ENCODE data around the gene SDE2. TPM values are rescaled to one million over a fixed set of nuclear protein-coding genes. Genes with fewer than 3 reads are reported as not detected.
"Not testable (repeated sequence)": the region's sequence is repeated elsewhere in the genome, so short reads cannot be mapped to it uniquely, and the experiment has no call there.

Gene SDE2
- total RNA-seq, 4 donors from 2014 or later = 20.1 to 30.0 (median 23.0) TPM

DNA sequence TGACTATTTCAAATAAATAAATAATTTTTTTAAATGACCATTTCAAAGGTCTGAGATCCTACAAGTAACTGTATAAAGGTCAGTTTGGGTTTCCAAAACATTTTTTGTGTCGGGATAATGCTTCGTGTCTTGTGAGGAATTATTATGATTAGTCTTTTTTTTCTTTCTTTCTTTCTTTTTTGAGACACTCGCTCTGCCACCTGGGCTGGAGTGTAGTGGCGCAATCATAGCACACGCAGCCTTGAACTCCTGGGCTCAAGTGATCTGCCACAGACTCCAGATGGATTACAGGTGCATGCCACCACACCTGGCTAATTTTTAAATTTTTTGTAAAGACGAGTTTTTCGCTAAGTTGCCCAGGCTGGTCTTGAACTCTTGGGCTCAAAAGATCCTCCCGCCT is 1.9 kb upstream of the SDE2 start:
- Histone ChIP-seq H3K27me3 (no peaks in the 10 kb centered on the region), H3K36me3 (peaks cover 0 to 4% of the 10 kb centered on the region in 2 donors), H3K4me1 (peaks cover 31% of the 10 kb centered on the region in 2 donors), H3K9me3 (no peaks in the 10 kb centered on the region), H3K27ac (peak overlapping the region; percentile 92 to 98 (median 93)), H3K4me3 (no peak overlapping the region)
- in situ Hi-C loops (cut with MboI; ENCODE audit: low sequenced_read_pairs in 4 of 4) (loop anchor here in 1 of 4 donors (10.0 kb wide), 1 partner anchor 54 kb away; no protein-coding TSS in a partner anchor), intact Hi-C loops (cut with DNase I; ENCODE audit: low total_unique reads) (no loop called here)
- TF ChIP-seq, protein P1, sequence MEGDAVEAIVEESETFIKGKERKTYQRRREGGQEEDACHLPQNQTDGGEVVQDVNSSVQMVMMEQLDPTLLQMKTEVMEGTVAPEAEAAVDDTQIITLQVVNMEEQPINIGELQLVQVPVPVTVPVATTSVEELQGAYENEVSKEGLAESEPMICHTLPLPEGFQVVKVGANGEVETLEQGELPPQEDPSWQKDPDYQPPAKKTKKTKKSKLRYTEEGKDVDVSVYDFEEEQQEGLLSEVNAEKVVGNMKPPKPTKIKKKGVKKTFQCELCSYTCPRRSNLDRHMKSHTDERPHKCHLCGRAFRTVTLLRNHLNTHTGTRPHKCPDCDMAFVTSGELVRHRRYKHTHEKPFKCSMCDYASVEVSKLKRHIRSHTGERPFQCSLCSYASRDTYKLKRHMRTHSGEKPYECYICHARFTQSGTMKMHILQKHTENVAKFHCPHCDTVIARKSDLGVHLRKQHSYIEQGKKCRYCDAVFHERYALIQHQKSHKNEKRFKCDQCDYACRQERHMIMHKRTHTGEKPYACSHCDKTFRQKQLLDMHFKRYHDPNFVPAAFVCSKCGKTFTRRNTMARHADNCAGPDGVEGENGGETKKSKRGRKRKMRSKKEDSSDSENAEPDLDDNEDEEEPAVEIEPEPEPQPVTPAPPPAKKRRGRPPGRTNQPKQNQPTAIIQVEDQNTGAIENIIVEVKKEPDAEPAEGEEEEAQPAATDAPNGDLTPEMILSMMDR (IDR thresholded peaks at IDR 0.05 in 4 of 5, conservative IDR thresholded peaks at IDR 0.05 in 1 of 5) = no peak
- no peak for TF ChIP-seq POLR2A (IDR thresholded peaks at IDR 0.05)
- ATAC-seq = no peak
- DNase-seq = no peak

DNA sequence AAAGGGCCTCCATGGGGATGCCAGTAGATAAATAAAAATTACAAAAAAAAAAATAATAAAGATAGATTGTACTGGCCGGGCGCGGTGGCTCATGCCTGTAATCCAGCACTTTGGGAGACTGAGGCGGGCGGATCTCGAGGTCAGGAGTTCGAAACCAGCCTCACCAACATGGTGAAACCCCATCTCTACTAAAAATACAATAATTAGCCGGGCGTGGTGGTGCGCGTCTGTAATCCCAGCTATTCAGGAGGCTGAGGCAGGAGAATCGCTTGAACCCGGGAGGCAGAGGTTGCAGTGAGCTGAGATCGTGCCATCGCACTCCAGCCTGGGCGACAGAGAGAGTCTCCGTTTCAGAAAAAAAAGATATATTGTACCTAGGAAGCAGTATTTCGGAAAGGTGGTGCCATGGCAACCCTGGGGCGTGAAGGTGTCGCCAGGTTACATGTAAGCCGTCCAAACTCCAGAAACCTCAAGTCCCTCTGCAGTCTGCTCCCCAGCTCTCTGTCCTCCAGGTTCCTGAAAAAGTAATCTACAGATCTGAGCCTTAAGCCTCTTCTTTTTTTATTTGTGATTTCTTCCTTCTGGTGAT is 1.4 kb upstream of the SDE2 start:
- ATAC-seq; H3K4me3 ChIP-seq; H3K36me3 ChIP-seq; H3K27me3 ChIP-seq; DNase-seq; H3K9me3 ChIP-seq; intact Hi-C loops (cut with DNase I; ENCODE audit: low total_unique reads): not testable (repeated sequence)
- in situ Hi-C loops (cut with MboI; ENCODE audit: low sequenced_read_pairs in 4 of 4) = loop anchor here in 1 of 4 donors (10.0 kb wide), 1 partner anchor 54 kb away; no protein-coding TSS in a partner anchor
- Histone ChIP-seq H3K27ac (peak overlapping the region; percentile 92 to 98 (median 93)), H3K4me1 (peaks cover 31 to 36% of the 10 kb centered on the region in 2 donors)

DNA sequence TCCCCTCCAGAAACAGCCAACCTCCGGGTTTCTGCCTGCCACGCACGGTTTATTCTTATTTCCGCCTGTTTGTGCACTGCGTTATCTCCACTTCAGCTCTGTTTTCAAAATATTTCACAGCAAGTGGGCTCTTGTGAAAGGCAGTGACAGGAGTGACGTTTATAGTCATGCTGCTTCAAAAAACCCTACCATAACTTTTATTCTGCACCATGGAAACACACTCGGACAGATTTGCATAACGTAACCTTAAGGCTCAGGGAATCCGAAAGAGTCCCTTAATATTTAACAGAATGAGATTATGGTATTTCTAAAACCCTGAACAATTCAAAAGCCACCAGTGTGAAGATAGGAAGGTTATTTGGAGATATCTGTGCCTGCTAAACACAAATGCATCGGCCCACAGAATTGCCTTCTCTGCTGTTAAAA is 782 bp upstream of the SDE2 start:
- ATAC-seq (peak; percentile 1 to 2), DNase-seq (no peak)
- peaks cover 31 to 41% of the 10 kb centered on the region in 2 donors for H3K4me1 ChIP-seq
- TF ChIP-seq POLR2A (IDR thresholded peaks at IDR 0.05) = no peak
- TF ChIP-seq, protein P1 (IDR thresholded peaks at IDR 0.05 in 4 of 5, conservative IDR thresholded peaks at IDR 0.05 in 1 of 5) = no peak
- H3K4me3 ChIP-seq = peak overlapping the region; percentile 62 to 90 (median 77)
- peak overlapping the region; percentile 92 to 98 (median 93) for H3K27ac ChIP-seq
- H3K36me3 ChIP-seq = peaks cover 0 to 5% of the 10 kb centered on the region in 2 donors
- H3K9me3 ChIP-seq = no peaks in the 10 kb centered on the region
- in situ Hi-C loops (cut with MboI; ENCODE audit: low sequenced_read_pairs in 4 of 4) (loop anchor here in 1 of 4 donors (10.0 kb wide), 1 partner anchor 55 kb away; no protein-coding TSS in a partner anchor), intact Hi-C loops (cut with DNase I; ENCODE audit: low total_unique reads) (loop anchor here (1.0 to 5.0 kb wide), 4 partner anchors 62 to 122 kb away; partner anchors contain the start of genes H3-3A, PYCR2 and TMEM63A)
- no peaks in the 10 kb centered on the region for H3K27me3 ChIP-seq

DNA sequence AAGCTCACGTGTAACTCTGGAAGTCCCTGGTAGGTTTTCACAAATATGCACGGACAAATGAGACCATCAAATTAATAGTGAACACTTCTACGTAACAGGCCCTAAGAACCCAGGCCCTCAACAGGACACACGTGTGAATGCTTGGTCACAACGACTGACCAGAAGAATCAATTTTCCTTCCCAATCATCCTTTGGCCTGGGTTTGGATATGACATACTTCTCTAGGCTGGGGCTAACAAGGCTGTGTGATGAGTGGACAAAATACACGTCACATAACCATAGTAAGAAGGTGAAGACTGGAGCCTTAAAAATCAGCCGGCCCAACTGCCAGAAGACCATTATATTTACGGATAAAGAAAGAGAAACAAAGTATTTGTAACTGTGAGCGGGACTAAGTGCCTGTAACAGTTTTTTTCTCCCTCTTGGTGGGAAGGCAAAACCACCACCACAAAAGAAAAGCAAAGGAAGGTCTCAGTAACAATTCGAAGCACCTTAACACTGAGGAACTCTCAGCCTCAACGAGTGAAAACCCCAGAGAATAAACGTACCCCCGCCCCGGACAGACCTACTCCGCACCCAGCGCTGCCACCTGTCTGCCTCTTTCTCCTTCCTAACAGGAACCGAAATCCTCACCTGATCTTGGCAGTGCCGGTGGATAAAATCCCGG is 450 bp downstream of the SDE2 start:
- H3K4me1 ChIP-seq = peaks cover 31 to 41% of the 10 kb centered on the region in 2 donors
- in situ Hi-C loops (cut with MboI; ENCODE audit: low sequenced_read_pairs in 4 of 4) = no loop called here
- peak; percentile 25 to 37 for ATAC-seq

More for the DNA sequence above, 450 bp downstream of the SDE2 start:
- DNase-seq = no peak
- no peaks in the 10 kb centered on the region for H3K27me3 ChIP-seq
- peak overlapping the region; percentile 92 to 98 (median 93) for H3K27ac ChIP-seq
- H3K36me3 ChIP-seq = peaks cover 0 to 15% of the 10 kb centered on the region in 2 donors
- no peaks in the 10 kb centered on the region for H3K9me3 ChIP-seq
- peak overlapping the region; percentile 73 to 90 (median 79) for H3K4me3 ChIP-seq
- intact Hi-C loops (cut with DNase I; ENCODE audit: low total_unique reads) = loop anchor here (1.0 to 5.0 kb wide), 4 partner anchors 64 to 124 kb away; partner anchors contain the start of genes H3-3A, PYCR2 and TMEM63A
- TF ChIP-seq POLR2A (IDR thresholded peaks at IDR 0.05) = no peak
- TF ChIP-seq, protein P1 (IDR thresholded peaks at IDR 0.05 in 4 of 5, conservative IDR thresholded peaks at IDR 0.05 in 1 of 5) = peak in 1 of 5 experiments; percentile 19
